ENCODE results near the gene ZNF710. TPM values are rescaled to one million over a fixed set of nuclear protein-coding genes. Genes with fewer than 3 reads are reported as not detected.

Gene ZNF710
- total and polyA plus RNA-seq, 2 of the 4 experiments (the other 2 are of a cell fraction), result 7.6 to 8.2 TPM

DNA sequence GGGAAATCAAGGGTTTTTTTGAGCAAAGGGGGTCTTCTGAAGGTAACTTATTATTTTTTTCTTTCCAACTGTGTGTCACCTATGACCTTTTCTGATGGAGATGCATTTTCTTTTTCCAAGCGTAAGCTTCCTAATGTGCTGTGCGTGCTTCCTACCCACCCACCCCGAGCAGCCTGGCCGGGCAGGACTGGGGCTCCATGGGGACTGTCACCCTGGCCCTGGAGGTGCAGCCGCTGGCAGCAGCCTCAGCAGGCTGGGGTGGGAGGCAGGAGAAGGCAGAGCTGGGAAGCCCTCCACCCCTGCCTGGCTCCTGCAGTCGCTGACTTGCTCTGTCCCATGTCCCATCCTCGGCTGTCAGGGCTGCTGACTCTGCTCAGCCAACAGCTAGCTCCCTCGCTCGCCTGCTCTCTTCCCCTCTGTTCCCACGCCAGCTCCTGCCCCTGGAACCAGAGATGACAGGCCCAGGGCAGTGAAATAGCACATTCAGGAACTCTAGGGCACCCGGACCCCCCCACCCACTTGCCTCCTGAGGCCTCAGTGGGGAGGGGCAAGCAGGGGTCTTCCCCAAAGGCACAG, 79.8 kb downstream of the ZNF710 start:
- Histone ChIP-seq H2BK120ac (ENCODE audit: low read depth, low read length) (no peak overlapping the region), H2AK5ac (ENCODE audit: low read depth, low read length) (no peak overlapping the region), H2BK20ac (ENCODE audit: low read depth, low read length) (no peak overlapping the region), H3K56ac (ENCODE audit: extremely low read depth, insufficient read depth, low read length) (no peak overlapping the region), H4K8ac (ENCODE audit: low read depth in 2 of 2, low read length in 2 of 2) (no peak overlapping the region), H3K14ac (replicated peaks; ENCODE audit: low read depth, low read length) (no peak overlapping the region), H3K36me3 (ENCODE audit: control insufficient read depth, insufficient read depth, low read length) (peaks cover 45% of the 10 kb centered on the region), H4K91ac (ENCODE audit: insufficient read depth, low read depth, low read length) (no peak overlapping the region), H3K4me2 (ENCODE audit: low read depth, low read length) (no peak overlapping the region), H4K20me1 (ENCODE audit: insufficient read depth, low read length) (no peaks in the 10 kb centered on the region), H3K18ac (ENCODE audit: low read depth, low read length) (no peak overlapping the region), H2BK15ac (ENCODE audit: low read depth, low read length) (no peak overlapping the region), H3K9me1 (ENCODE audit: insufficient read depth, low read length) (no peaks in the 10 kb centered on the region), H3K4ac (ENCODE audit: low read depth, low read length) (no peak overlapping the region), H4K5ac (ENCODE audit: low read depth, low read length) (no peak overlapping the region), H2AK9ac (replicated peaks; ENCODE audit: low read depth, low read length, poor library complexity) (no peak overlapping the region), H2AFZ (replicated peaks; ENCODE audit: low read length, poor library complexity) (peak overlapping the region; percentile 51), H3K27ac (ENCODE audit: insufficient read depth, low read length) (no peak overlapping the region), H2BK5ac (ENCODE audit: low read depth, low read length, poor library complexity, severe bottlenecking) (no peak overlapping the region), H3K79me1 (ENCODE audit: low read depth in 1 of 2, low read length in 2 of 2) (no peaks in the 10 kb centered on the region; a peak in 1 of 4 replicates), H3K4me3 (ENCODE audit: insufficient read depth, low read depth, low read length) (no peak overlapping the region), H3K9ac (ENCODE audit: low read depth, low read length) (no peak overlapping the region), H3K23ac (ENCODE audit: low read depth, low read length) (no peak overlapping the region), H3K27me3 (ENCODE audit: control insufficient read depth, insufficient read depth, low read length) (no peaks in the 10 kb centered on the region), H3K9me3 (ENCODE audit: control insufficient read depth, insufficient read depth, low read length) (no peaks in the 10 kb centered on the region), H3K4me1 (ENCODE audit: control insufficient read depth, insufficient read depth, low read length) (peaks cover 4% of the 10 kb centered on the region; the same call in 1 of the 2 replicates)
- no TSS peak for BruUV-seq (replicated peaks)
- dilution Hi-C loops (cut with HindIII; ENCODE audit: low sequenced_read_pairs, unreplicated experiment), result no loop called here
- ATAC-seq (ENCODE audit: low read depth) (no peak), DNase-seq (no peak)
- intact Hi-C loops (cut with micrococcal nuclease), result loop anchor here (10.0 kb wide), 1 partner anchor 144 kb away; no protein-coding TSS in a partner anchor
- no peak for TF ChIP-seq BHLHE40 (IDR thresholded peaks at IDR 0.05; ENCODE audit: low read depth, low read length)
- TF ChIP-seq SMC3 (IDR thresholded peaks at IDR 0.05; ENCODE audit: low read depth, low read length), result no peak
- no peak for TF ChIP-seq CEBPB (IDR thresholded peaks at IDR 0.05; ENCODE audit: low read depth, low read length)
- no peak for TF ChIP-seq RCOR1 (IDR thresholded peaks at IDR 0.05; ENCODE audit: insufficient replicate concordance, low read length)
- TF ChIP-seq, protein P1, sequence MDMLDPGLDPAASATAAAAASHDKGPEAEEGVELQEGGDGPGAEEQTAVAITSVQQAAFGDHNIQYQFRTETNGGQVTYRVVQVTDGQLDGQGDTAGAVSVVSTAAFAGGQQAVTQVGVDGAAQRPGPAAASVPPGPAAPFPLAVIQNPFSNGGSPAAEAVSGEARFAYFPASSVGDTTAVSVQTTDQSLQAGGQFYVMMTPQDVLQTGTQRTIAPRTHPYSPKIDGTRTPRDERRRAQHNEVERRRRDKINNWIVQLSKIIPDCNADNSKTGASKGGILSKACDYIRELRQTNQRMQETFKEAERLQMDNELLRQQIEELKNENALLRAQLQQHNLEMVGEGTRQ (IDR thresholded peaks at IDR 0.05; ENCODE audit: low read depth, low read length), result no peak
- TF ChIP-seq MAFK (IDR thresholded peaks at IDR 0.05; ENCODE audit: low read depth, low read length), result no peak
- TF ChIP-seq, protein P2, sequence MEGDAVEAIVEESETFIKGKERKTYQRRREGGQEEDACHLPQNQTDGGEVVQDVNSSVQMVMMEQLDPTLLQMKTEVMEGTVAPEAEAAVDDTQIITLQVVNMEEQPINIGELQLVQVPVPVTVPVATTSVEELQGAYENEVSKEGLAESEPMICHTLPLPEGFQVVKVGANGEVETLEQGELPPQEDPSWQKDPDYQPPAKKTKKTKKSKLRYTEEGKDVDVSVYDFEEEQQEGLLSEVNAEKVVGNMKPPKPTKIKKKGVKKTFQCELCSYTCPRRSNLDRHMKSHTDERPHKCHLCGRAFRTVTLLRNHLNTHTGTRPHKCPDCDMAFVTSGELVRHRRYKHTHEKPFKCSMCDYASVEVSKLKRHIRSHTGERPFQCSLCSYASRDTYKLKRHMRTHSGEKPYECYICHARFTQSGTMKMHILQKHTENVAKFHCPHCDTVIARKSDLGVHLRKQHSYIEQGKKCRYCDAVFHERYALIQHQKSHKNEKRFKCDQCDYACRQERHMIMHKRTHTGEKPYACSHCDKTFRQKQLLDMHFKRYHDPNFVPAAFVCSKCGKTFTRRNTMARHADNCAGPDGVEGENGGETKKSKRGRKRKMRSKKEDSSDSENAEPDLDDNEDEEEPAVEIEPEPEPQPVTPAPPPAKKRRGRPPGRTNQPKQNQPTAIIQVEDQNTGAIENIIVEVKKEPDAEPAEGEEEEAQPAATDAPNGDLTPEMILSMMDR (conservative IDR thresholded peaks at IDR 0.05; ENCODE audit: low read depth, low read length), result no peak
- TF ChIP-seq RFX5 (IDR thresholded peaks at IDR 0.05; ENCODE audit: low read depth, low read length), result no peak
- TF ChIP-seq MXI1 (IDR thresholded peaks at IDR 0.05; ENCODE audit: borderline replicate concordance, low read depth, low read length), result no peak
- TF ChIP-seq MAZ (IDR thresholded peaks at IDR 0.05; ENCODE audit: borderline replicate concordance, low read depth, low read length), result no peak
- no peak for TF ChIP-seq CHD1 (IDR thresholded peaks at IDR 0.05; ENCODE audit: low read depth, low read length)
- no peak for TF ChIP-seq RAD21 (IDR thresholded peaks at IDR 0.05; ENCODE audit: low read length)
- TF ChIP-seq NFE2L2 (IDR thresholded peaks at IDR 0.05; ENCODE audit: low read depth, low read length), result no peak
- no peak for TF ChIP-seq POLR2A (IDR thresholded peaks at IDR 0.05; ENCODE audit: low read depth, low read length)
- TF ChIP-seq, protein P3, sequence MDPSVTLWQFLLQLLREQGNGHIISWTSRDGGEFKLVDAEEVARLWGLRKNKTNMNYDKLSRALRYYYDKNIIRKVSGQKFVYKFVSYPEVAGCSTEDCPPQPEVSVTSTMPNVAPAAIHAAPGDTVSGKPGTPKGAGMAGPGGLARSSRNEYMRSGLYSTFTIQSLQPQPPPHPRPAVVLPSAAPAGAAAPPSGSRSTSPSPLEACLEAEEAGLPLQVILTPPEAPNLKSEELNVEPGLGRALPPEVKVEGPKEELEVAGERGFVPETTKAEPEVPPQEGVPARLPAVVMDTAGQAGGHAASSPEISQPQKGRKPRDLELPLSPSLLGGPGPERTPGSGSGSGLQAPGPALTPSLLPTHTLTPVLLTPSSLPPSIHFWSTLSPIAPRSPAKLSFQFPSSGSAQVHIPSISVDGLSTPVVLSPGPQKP (IDR thresholded peaks at IDR 0.05; ENCODE audit: borderline replicate concordance, low read depth, low read length), result no peak
- ChIA-PET CTCF (no interaction called here), POLR2A (ENCODE audit: unreplicated experiment) (no interaction called here)
- 52% methylated on average over 2 of the region's 11 CpGs; no CpG with 5 or more reads in 1 of the 2 experiments for WGBS, 2 experiments (ENCODE audit: extremely low coverage in 2 of 2, insufficient read length in 1 of 2)
- in situ Hi-C loops (cut with MboI; ENCODE audit: low sequenced_read_pairs), result no loop called here
